ENCODE measurements around the gene PHTF2.

DNA sequence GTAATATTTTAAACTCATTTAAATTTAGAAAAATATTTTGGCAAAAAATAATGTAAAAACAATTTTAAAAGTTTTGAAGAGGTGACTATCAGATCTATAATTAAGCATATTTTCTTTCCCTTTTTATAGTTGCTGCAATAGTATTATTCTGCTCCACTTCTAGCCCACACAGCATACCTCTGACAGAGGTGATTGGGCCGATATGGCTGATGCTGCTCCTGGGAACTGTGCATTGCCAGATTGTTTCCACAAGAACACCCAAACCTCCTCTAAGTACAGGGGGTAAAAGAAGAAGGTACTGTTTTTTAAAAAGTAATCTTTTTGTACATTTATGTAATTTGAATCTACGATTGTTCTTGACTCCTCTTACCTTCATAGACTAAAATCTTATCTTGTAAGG is 110.1 kb downstream of the PHTF2 start:
- TF ChIP-seq CTCF (IDR thresholded peaks at IDR 0.05; ENCODE audit: insufficient read depth, low read depth, low read length) = no peak
- TF ChIP-seq EZH2 (IDR thresholded peaks at IDR 0.05; ENCODE audit: insufficient read depth, low read length) = no peak

Data from astrocyte (in vitro differentiated cells and primary cell).